Trophoblast cell (in vitro differentiated cells and primary cell): Measurements from ENCODE around the gene ITPKB.
A peak's percentile ranks its signal among the peaks of the same experiment; 100 is the strongest.

Experiments
- DNase-seq, 2 donors: peaks; one replicate each; pipeline ENCODE4 v3.0.0-alpha.2; 2016
- H2AFZ ChIP-seq: 2 replicates; pipeline ENCODE4 v1.6.1; 2013; ENCODE audit warnings: low read length, moderate library complexity, mild to moderate bottlenecking; ENCODE audit not compliant: insufficient read depth, poor library complexity
- H2AK5ac ChIP-seq: 2 replicates; pipeline ENCODE4 v1.6.1; 2013; ENCODE audit warnings: mild to moderate bottlenecking, low read length
- H2BK120ac ChIP-seq: 2 replicates; pipeline ENCODE4 v1.6.1; 2013; ENCODE audit warnings: low read length, mild to moderate bottlenecking, moderate library complexity; ENCODE audit not compliant: insufficient read depth, poor library complexity
- H2BK12ac ChIP-seq: 2 replicates; pipeline ENCODE4 v1.6.1; 2013; ENCODE audit warnings: mild to moderate bottlenecking, low read length, moderate library complexity
- H2BK5ac ChIP-seq: 2 replicates; pipeline ENCODE4 v1.6.1; 2013; ENCODE audit warnings: low read length, low read depth, moderate library complexity, mild to moderate bottlenecking; ENCODE audit not compliant: poor library complexity
- H3K14ac ChIP-seq: 2 replicates; pipeline ENCODE4 v1.6.1; 2013; ENCODE audit warnings: mild to moderate bottlenecking, low read length
- H3K18ac ChIP-seq: 2 replicates; pipeline ENCODE4 v1.6.1; 2013; ENCODE audit warnings: mild to moderate bottlenecking, low read length
- H3K23ac ChIP-seq: 2 replicates; pipeline ENCODE4 v1.6.1; 2013; ENCODE audit warnings: low read length
- H3K27ac ChIP-seq: 2 replicates; pipeline ENCODE4 v1.5.1; 2013; ENCODE audit warnings: low read depth, mild to moderate bottlenecking, inconsistent platforms, low read length, moderate library complexity
- H3K27me3 ChIP-seq: 2 replicates; pipeline ENCODE4 v1.6.1; 2013; ENCODE audit warnings: inconsistent platforms, mild to moderate bottlenecking, low read length, moderate library complexity; ENCODE audit not compliant: insufficient read depth
- H3K36me3 ChIP-seq, 2 experiments: 1 replicate in 1 of 2; 2 replicates in 1 of 2; pipeline ENCODE4 v1.6.1; 2013; ENCODE audit warnings: low read length in 2 of 2, mild to moderate bottlenecking in 2 of 2, moderate library complexity in 1 of 2; ENCODE audit not compliant: insufficient read depth in 2 of 2, control insufficient read depth in 1 of 2
- H3K4ac ChIP-seq: 2 replicates; pipeline ENCODE4 v1.6.1; 2013; ENCODE audit warnings: low read depth, mild to moderate bottlenecking, low read length, moderate library complexity
- H3K4me1 ChIP-seq, 2 experiments: 1 replicate in 1 of 2; 2 replicates in 1 of 2; pipeline ENCODE4 v1.6.1; 2013; ENCODE audit warnings: low read length in 2 of 2, mild to moderate bottlenecking in 2 of 2, moderate library complexity in 1 of 2; ENCODE audit not compliant: insufficient read depth in 2 of 2, control insufficient read depth in 1 of 2
- H3K4me2 ChIP-seq: 2 replicates; pipeline ENCODE4 v1.6.1; 2013; ENCODE audit warnings: inconsistent platforms, mild to moderate bottlenecking, low read length, moderate library complexity
- H3K4me3 ChIP-seq: 2 replicates; pipeline ENCODE4 v1.5.1; 2013; ENCODE audit warnings: mild to moderate bottlenecking, low read depth, low read length, inconsistent platforms
- H3K79me1 ChIP-seq: one replicate; pipeline ENCODE4 v1.6.1; 2013; ENCODE audit warnings: low read length
- H3K79me2 ChIP-seq: 2 replicates; pipeline ENCODE4 v1.6.1; 2013; ENCODE audit warnings: low read length, mild to moderate bottlenecking; ENCODE audit not compliant: control insufficient read depth, insufficient read depth, poor library complexity
- H3K9ac ChIP-seq: 2 replicates; pipeline ENCODE4 v1.6.1; 2013; ENCODE audit warnings: mild to moderate bottlenecking, low read length
- H3K9me3 ChIP-seq: 2 replicates; pipeline ENCODE4 v1.6.1; 2013; ENCODE audit warnings: low read depth, mild to moderate bottlenecking, control low read depth, inconsistent platforms, low read length; ENCODE audit not compliant: insufficient read depth
- H4K12ac ChIP-seq: 2 replicates; pipeline ENCODE4 v1.6.1; 2013; ENCODE audit warnings: low read depth, mild to moderate bottlenecking, low read length, moderate library complexity
- H4K8ac ChIP-seq: 2 replicates; pipeline ENCODE4 v1.6.1; 2013; ENCODE audit warnings: low read depth, mild to moderate bottlenecking, low read length, moderate library complexity
- H4K91ac ChIP-seq: one replicate; pipeline ENCODE4 v1.6.1; 2013; ENCODE audit warnings: low read depth, mild to moderate bottlenecking, low read length, moderate library complexity
- WGBS: extraction: QIAGEN DNeasy Blood & Tissue Kit; methylation state at CpG from one replicate; pipeline ENCODE4 v1.1.7; 2013; ENCODE audit warnings: missing lambda C conversion rate; ENCODE audit not compliant: insufficient read length, insufficient coverage; ENCODE audit errors: extremely low coverage; 5-methylcytosine and 5-hydroxymethylcytosine counted together

The ITPKB gene

DNA sequence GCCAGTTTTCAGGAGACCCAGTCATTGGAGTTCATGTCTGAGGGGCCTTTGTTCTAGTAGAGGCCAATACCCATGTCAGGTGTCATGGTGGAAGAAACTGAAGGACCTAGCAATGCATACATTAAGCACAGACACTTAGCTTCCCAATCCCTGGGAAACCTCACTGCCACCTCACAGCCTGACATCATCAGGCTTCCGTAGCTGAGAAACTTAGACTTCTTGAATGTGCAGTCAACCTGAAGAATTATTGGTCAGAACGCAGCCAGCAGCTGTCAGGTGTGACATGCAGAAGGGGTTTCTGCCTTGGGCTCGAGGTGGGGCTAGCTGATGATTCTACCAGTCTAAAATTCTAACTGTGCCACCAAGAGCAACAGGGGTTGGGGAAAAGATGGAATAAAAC lies 1.9 kb upstream of the ITPKB start:
- Histone ChIP-seq H3K79me1 (peaks cover 16% of the 10 kb centered on the region), H2AFZ (no peak overlapping the region), H3K79me2 (peaks cover 12% of the 10 kb centered on the region), H3K4ac (no peak overlapping the region), H3K4me2 (no peak overlapping the region), H3K4me1 (peaks cover 0 to 13% of the 10 kb centered on the region in 2 experiments), H3K9me3 (no peaks in the 10 kb centered on the region), H3K36me3 (peaks cover 8 to 11% of the 10 kb centered on the region in 2 experiments), H3K4me3 (no peak overlapping the region), H3K27me3 (peaks cover 21% of the 10 kb centered on the region), H3K18ac (no peak overlapping the region), H3K14ac (no peak overlapping the region), H4K91ac (no peak overlapping the region), H4K8ac (no peak overlapping the region), H3K27ac (no peak overlapping the region), H2BK120ac (no peak overlapping the region), H2BK12ac (no peak overlapping the region), H3K23ac (no peak overlapping the region), H4K12ac (no peak overlapping the region), H3K9ac (no peak overlapping the region), H2BK5ac (no peak overlapping the region), H2AK5ac (no peak overlapping the region)
- no CpG with 5 or more reads among the region's 3 CpGs for WGBS
- no peak for DNase-seq

DNA sequence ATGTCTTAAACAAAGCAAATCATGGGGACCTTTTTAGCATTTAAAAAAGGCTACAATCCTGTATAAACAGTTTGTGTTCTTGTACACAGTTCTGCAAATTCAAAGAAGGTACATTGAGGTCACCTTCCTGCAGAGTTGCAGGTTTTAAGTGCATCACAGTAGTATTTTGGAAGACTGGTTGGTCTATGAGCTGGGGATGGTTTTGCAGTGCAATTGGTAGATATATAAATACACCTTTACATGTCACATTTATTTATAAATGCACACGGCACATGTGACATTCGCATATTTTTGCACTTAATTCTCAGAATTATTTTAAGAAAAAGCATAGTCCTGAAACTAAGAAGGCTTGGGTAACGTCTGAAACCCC lies 599 bp upstream of the ITPKB start:
- H3K18ac ChIP-seq = no peak overlapping the region
- H2BK120ac ChIP-seq = no peak overlapping the region
- H3K4ac ChIP-seq = no peak overlapping the region
- H3K27me3 ChIP-seq = peaks cover 21% of the 10 kb centered on the region
- H2BK12ac ChIP-seq = no peak overlapping the region
- no peak overlapping the region for H2AK5ac ChIP-seq
- no peak overlapping the region for H2BK5ac ChIP-seq
- peaks cover 16% of the 10 kb centered on the region for H3K79me1 ChIP-seq
- H3K14ac ChIP-seq = no peak overlapping the region
- no CpG with 5 or more reads among the region's 3 CpGs for WGBS
- DNase-seq = no peak
- no peak overlapping the region for H2AFZ ChIP-seq
- H4K8ac ChIP-seq = no peak overlapping the region
- H4K12ac ChIP-seq = no peak overlapping the region
- no peak overlapping the region for H3K27ac ChIP-seq
- H3K9ac ChIP-seq = no peak overlapping the region
- peaks cover 15 to 17% of the 10 kb centered on the region in 2 experiments for H3K36me3 ChIP-seq
- H4K91ac ChIP-seq = no peak overlapping the region
- no peak overlapping the region for H3K4me3 ChIP-seq
- no peaks in the 10 kb centered on the region for H3K9me3 ChIP-seq
- peaks cover 12% of the 10 kb centered on the region for H3K79me2 ChIP-seq
- H3K4me2 ChIP-seq = no peak overlapping the region
- peaks cover 0 to 13% of the 10 kb centered on the region in 2 experiments for H3K4me1 ChIP-seq
- H3K23ac ChIP-seq = no peak overlapping the region

DNA sequence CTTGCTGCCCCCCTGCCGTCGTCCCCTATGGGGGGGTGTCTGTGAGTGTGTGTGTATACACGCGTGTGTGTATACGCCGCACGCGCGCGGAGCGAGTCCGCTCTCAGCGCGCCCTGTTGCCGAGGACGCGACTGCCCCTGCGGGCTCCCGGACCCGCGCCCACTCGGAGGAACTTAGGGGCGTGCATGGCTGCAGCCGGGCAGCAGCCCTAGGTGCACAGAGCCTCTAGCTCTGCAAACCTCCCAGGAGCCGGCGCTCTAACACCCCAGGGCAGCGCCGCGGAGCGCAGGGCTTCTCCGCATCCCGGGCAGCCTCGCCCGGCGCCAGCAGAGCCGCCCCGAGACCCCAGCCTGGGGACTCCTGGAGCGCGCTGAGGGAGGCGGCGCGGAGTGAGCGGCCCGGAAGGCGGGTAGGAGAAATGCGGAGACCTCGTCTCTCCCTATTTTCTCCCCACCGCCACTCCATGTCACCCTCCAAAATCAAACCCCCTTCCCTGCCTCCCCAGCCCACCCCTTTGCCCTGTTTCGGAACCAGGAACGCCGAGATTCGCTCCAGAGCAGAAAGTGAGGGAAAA lies 574 bp downstream of the ITPKB start:
- Histone ChIP-seq H4K8ac (peak overlapping the region; percentile 68), H3K23ac (no peak overlapping the region), H3K4me2 (peak overlapping the region; percentile 76), H3K9me3 (no peaks in the 10 kb centered on the region), H4K12ac (peak overlapping the region; percentile 55), H3K4me1 (peaks cover 0 to 13% of the 10 kb centered on the region in 2 experiments), H3K79me2 (peaks cover 12% of the 10 kb centered on the region), H3K4ac (peak overlapping the region; percentile 27), H2BK5ac (peak overlapping the region; percentile 52), H3K79me1 (peaks cover 16% of the 10 kb centered on the region), H4K91ac (peak overlapping the region; percentile 84), H3K27me3 (peaks cover 21% of the 10 kb centered on the region), H3K9ac (peak overlapping the region; percentile 44), H2AK5ac (no peak overlapping the region), H2AFZ (peak overlapping the region; percentile 24), H3K14ac (peak overlapping the region; percentile 78), H3K4me3 (peak overlapping the region; percentile 69), H2BK12ac (peak overlapping the region; percentile 36), H3K27ac (no peak overlapping the region), H2BK120ac (peak overlapping the region; percentile 69), H3K36me3 (peaks cover 19% of the 10 kb centered on the region in 2 experiments), H3K18ac (peak overlapping the region; percentile 85)
- DNase-seq = peak in 1 of 2 donors; percentile 28
- no CpG with 5 or more reads among the region's 52 CpGs for WGBS

DNA sequence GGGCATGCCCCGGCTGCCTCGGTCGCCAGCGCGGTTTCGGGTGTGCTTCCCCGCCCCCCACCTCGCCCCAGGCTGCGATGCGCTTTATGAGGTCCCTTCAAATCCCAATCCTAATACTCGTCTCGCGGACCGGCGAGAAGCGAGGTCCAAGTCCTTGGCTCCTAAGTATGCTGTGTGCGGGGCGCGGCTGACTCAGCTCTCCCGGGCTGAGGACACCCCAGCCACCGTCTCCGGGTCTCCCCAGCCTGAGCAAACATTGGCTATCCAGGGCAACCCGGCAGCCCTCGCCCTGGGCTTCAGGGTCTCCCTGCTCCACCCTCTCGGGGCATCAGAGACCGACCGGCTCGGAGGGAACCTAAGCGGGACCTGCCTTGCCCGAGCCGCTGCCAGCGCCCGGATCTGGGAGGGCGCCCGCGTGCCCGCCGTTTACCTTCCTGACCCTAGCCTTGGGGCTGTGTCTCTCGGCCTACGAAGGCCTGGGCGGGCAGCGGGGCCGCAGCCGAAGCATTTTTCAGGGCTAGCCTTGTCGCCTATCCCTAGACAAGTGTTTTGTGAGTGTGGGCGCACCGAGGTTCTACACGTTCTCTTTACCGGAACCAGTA lies 1.2 kb downstream of the ITPKB start:
- no peak overlapping the region for H3K27ac ChIP-seq
- H3K23ac ChIP-seq = no peak overlapping the region
- peaks cover 0 to 13% of the 10 kb centered on the region in 2 experiments for H3K4me1 ChIP-seq
- no peak overlapping the region for H2BK120ac ChIP-seq
- H3K4ac ChIP-seq = peak overlapping the region; percentile 43
- peak overlapping the region; percentile 85 for H3K18ac ChIP-seq
- DNase-seq = peak in 1 of 2 donors; percentile 45
- H3K36me3 ChIP-seq = peaks cover 19 to 20% of the 10 kb centered on the region in 2 experiments
- H2BK5ac ChIP-seq = peak overlapping the region; percentile 28
- WGBS = no CpG with 5 or more reads among the region's 49 CpGs
- peaks cover 12% of the 10 kb centered on the region for H3K79me2 ChIP-seq
- H3K14ac ChIP-seq = peak overlapping the region; percentile 3
- H3K27me3 ChIP-seq = peaks cover 21% of the 10 kb centered on the region
- no peak overlapping the region for H4K12ac ChIP-seq
- peaks cover 1% of the 10 kb centered on the region for H3K9me3 ChIP-seq
- H2BK12ac ChIP-seq = no peak overlapping the region
- H3K9ac ChIP-seq = peak overlapping the region; percentile 44
- peak overlapping the region; percentile 69 for H3K4me3 ChIP-seq
- H2AK5ac ChIP-seq = no peak overlapping the region
- peak overlapping the region; percentile 24 for H2AFZ ChIP-seq
- H4K8ac ChIP-seq = peak overlapping the region; percentile 68
- peak overlapping the region; percentile 48 for H4K91ac ChIP-seq
- H3K4me2 ChIP-seq = peak overlapping the region; percentile 76
- peaks cover 16% of the 10 kb centered on the region for H3K79me1 ChIP-seq
